ENCODE measurements around the gene CCR6.

Gene CCR6

GRCh38 chr6:167092672-167093339 is 30.1 kb upstream of the CCR6 start:
- no peaks in the 10 kb centered on the region for H3K9me3 Mint-ChIP-seq
- no peaks in the 10 kb centered on the region for H3K27me3 Mint-ChIP-seq
- H3K36me3 Mint-ChIP-seq (ENCODE audit: insufficient read depth): peaks cover 33% of the 10 kb centered on the region
- peak overlapping the region; percentile 79 to 96 for H3K4me3 Mint-ChIP-seq
- ATAC-seq (replicated peaks) (peak; percentile 6), DNase-seq (no peak)
- H3K4me1 Mint-ChIP-seq (ENCODE audit: low read depth in 2 of 2): peaks cover 37 to 48% of the 10 kb centered on the region in 2 donors
- peak overlapping the region; percentile 87 to 99 for H3K27ac Mint-ChIP-seq

DNA sequence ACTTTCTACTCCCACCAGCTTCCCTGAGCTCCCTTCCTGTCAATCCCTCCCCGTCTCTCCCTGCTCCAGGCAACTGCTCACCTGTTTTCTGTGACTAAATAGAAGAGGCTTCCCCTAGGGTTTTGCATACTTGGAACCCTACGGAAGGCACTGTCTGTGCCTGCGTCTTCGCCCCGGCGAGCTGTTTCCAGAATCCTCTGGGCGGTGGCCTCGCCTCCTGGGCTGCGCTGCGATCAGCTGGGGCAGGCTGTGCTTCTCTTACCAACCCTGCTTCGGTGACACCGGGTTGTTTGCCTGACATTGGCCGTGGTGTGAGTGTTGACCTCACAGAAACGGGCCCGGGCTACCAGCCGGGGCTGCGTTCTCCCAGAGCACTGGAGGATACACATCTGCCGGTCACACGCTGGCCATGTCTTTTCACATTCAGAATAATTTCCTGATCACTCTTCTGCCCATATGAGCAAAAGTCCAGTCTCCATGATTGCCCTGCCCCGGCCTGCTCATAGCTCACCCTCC is 29.4 kb upstream of the CCR6 start:
- Mint-ChIP-seq H3K4me1 (ENCODE audit: low read depth in 2 of 2) (peaks cover 42 to 51% of the 10 kb centered on the region in 2 donors), H3K27me3 (no peaks in the 10 kb centered on the region), H3K36me3 (ENCODE audit: insufficient read depth) (peaks cover 33% of the 10 kb centered on the region), H3K9me3 (no peaks in the 10 kb centered on the region), H3K27ac (peak overlapping the region; percentile 86 to 99), H3K4me3 (peak overlapping the region; percentile 79 to 96)
- ATAC-seq (replicated peaks) (peak; percentile 11), DNase-seq (no peak)

GRCh38 chr6:167093922-167094432 is 28.9 kb upstream of the CCR6 start:
- Mint-ChIP-seq H3K9me3 (no peaks in the 10 kb centered on the region), H3K4me1 (ENCODE audit: low read depth in 2 of 2) (peaks cover 47 to 56% of the 10 kb centered on the region in 2 donors), H3K27me3 (no peaks in the 10 kb centered on the region), H3K36me3 (ENCODE audit: insufficient read depth) (peaks cover 32% of the 10 kb centered on the region), H3K4me3 (peak overlapping the region; percentile 79 to 96), H3K27ac (peak overlapping the region; percentile 86 to 99)
- ATAC-seq (replicated peaks) (peak; percentile 72), DNase-seq (peak; percentile 73 to 83 (median 81))

DNA sequence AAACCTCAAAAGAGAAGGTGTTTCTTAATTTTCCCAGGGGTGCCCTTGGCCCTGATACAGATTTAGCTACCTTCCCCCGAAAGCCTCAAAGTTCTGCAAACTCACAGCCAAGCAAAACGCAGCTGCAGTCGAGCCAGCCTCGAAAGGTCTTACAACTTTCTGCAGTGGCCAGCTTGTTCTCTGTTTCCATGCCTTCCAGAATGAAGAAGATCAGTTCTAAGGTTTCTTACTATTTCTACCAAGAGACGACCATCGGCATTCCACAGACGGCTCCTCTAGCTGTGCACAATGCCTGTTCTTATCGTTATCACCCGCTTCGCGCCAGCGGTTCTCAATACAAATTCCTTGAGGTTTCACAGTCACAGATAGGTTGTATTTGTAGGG is 28.5 kb upstream of the CCR6 start:
- Mint-ChIP-seq H3K9me3 (no peaks in the 10 kb centered on the region), H3K36me3 (ENCODE audit: insufficient read depth) (peaks cover 32% of the 10 kb centered on the region), H3K27ac (peak overlapping the region; percentile 86 to 99), H3K27me3 (no peaks in the 10 kb centered on the region), H3K4me3 (peak overlapping the region; percentile 79 to 96), H3K4me1 (ENCODE audit: low read depth in 2 of 2) (peaks cover 49 to 58% of the 10 kb centered on the region in 2 donors)
- DNase-seq: no peak
- ATAC-seq (replicated peaks): peak; percentile 13

DNA sequence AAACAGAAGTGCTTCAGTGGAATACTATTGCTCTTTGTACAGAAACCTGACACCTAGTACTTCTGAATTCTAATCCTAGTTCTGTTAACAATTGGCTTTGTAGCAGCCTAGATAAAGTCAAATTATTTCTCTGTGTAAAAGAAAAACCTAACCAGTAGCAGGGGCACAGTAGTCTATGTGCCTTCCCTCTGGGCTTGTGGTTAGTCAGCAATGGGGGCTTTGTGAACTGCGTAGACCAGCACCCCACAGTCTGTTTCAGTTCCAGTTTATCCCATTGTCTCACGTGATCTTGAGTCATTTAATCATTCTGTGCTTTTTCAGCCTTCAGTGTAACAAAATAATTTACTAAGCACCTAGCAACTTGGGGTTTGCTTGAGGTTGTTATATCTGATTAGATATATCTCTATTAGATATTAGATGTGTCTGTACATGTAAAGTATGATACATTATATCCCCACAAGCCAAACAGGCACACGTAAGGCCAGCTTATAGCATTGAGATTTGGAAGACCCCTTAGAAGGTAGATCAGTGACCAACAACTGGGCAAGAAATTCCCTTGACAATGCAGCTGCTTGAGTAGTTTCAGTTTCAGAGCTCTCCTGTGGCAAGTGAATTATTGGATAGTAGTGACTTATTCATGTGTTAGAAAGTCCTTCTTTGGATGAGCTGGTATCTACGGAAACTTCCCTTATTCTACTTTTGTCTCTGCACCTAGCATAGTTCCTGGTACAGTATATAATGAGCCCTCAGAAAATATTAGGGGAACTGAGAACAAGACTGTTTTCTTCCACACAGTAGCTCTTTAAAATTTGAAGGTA is 27.9 kb upstream of the CCR6 start:
- no peaks in the 10 kb centered on the region for H3K9me3 Mint-ChIP-seq
- peaks cover 32% of the 10 kb centered on the region for H3K36me3 Mint-ChIP-seq (ENCODE audit: insufficient read depth)
- DNase-seq (no peak), ATAC-seq (replicated peaks) (peak; percentile 50)
- H3K4me3 Mint-ChIP-seq: peak overlapping the region; percentile 79 to 96
- H3K27me3 Mint-ChIP-seq: no peaks in the 10 kb centered on the region
- peaks cover 49 to 61% of the 10 kb centered on the region in 2 donors for H3K4me1 Mint-ChIP-seq (ENCODE audit: low read depth in 2 of 2)
- H3K27ac Mint-ChIP-seq: peak overlapping the region; percentile 86 to 99

DNA sequence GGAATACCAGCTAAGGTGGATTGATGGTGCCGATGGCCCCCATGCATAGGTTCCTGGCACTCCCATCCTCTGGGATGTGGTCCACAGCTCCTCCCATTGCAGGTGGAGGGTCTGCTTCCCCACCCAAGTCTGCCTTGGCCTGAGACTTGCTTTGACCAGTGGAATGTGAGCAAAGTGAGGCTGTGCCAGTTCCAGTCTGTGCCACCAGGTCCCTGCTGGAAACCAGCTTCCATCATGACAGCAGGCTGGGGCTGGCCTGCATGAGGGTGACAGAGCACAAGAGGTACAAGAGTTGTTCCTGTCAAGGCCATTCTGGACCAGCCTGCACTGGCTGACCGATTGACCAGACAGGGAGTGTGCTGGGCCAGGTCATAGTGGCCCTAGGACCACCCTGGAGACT is 27.0 kb upstream of the CCR6 start:
- DNase-seq (no peak), ATAC-seq (replicated peaks) (no peak)
- H3K27me3 Mint-ChIP-seq: no peaks in the 10 kb centered on the region
- no peaks in the 10 kb centered on the region for H3K9me3 Mint-ChIP-seq
- peaks cover 49 to 56% of the 10 kb centered on the region in 2 donors for H3K4me1 Mint-ChIP-seq (ENCODE audit: low read depth in 2 of 2)
- H3K36me3 Mint-ChIP-seq (ENCODE audit: insufficient read depth): peaks cover 32% of the 10 kb centered on the region
- no peak overlapping the region for H3K4me3 Mint-ChIP-seq
- peak overlapping the region in 1 of 2 donors; percentile 99 for H3K27ac Mint-ChIP-seq

DNA sequence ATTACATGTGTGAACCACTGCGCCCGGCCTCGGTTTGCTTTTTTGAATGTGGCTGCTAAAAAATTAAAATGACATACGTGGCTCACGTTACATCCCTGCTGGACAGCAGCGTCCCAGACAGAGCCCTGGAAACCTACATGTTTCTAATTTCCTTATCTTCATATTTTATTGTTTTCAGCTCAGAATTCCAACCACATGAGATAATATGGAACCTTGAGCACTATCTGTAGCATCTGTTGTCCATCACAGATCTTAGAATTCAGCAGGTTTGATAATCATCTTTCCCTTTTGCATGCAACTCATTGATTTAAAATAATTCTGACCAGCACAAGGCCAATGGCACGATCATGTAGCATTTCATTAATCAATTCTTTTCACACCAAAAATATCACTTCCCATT is 25.9 kb upstream of the CCR6 start:
- no peaks in the 10 kb centered on the region for H3K9me3 Mint-ChIP-seq
- ATAC-seq (replicated peaks) (no peak), DNase-seq (no peak)
- peaks cover 25% of the 10 kb centered on the region for H3K36me3 Mint-ChIP-seq (ENCODE audit: insufficient read depth)
- H3K27me3 Mint-ChIP-seq: no peaks in the 10 kb centered on the region
- no peak overlapping the region for H3K27ac Mint-ChIP-seq
- H3K4me1 Mint-ChIP-seq (ENCODE audit: low read depth in 2 of 2): peaks cover 41 to 45% of the 10 kb centered on the region in 2 donors
- H3K4me3 Mint-ChIP-seq: no peak overlapping the region

DNA sequence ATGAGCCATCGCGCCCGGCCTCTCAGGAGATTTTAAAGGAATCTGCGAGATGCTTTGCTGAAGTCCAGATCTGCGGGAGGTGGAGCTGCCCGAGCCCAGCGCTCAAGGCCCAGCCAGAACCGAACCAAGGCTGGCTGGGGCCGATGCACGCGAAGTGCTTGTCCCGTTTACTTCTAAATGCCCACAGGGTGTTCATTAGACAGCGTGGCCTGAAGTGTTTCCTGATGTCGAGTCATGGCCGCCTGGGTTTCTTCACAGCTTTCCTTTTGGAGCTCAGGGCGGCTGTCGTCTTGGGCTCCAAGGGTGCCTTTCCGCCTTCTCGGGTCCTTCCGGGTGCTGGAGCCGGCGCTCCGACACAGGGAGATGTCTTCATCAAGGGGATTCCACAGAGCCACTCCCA is 25.1 kb upstream of the CCR6 start:
- ATAC-seq (replicated peaks) (no peak), DNase-seq (no peak)
- H3K9me3 Mint-ChIP-seq: no peaks in the 10 kb centered on the region
- no peaks in the 10 kb centered on the region for H3K27me3 Mint-ChIP-seq
- H3K36me3 Mint-ChIP-seq (ENCODE audit: insufficient read depth): peaks cover 21% of the 10 kb centered on the region
- H3K4me1 Mint-ChIP-seq (ENCODE audit: low read depth in 2 of 2): peaks cover 34 to 41% of the 10 kb centered on the region in 2 donors
- no peak overlapping the region for H3K27ac Mint-ChIP-seq
- H3K4me3 Mint-ChIP-seq: no peak overlapping the region

DNA sequence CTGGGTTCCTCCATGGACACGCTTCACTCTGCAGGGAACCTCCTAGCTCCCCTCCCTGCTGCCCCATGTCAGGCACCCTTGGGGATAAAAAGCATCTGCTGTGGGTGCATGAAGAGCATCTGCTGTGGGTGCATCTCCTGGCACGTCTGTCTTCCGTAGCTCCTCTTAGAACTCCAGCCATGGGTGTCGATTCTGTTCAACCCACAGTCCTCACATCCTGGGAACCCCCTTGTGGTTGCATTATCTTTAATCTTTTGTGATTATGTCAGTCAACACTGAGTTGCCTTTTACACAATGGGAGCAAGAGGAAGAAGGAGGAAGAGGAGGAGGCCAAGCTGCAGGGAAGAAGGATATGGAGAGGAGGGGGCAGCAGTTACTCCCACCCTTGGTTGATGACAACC is 24.1 kb upstream of the CCR6 start:
- DNase-seq (no peak), ATAC-seq (replicated peaks) (peak; percentile 21)
- no peaks in the 10 kb centered on the region for H3K27me3 Mint-ChIP-seq
- H3K4me3 Mint-ChIP-seq: peak overlapping the region in 1 of 2 donors; percentile 36
- peak overlapping the region; percentile 50 to 82 for H3K27ac Mint-ChIP-seq
- no peaks in the 10 kb centered on the region for H3K9me3 Mint-ChIP-seq
- H3K36me3 Mint-ChIP-seq (ENCODE audit: insufficient read depth): peaks cover 14% of the 10 kb centered on the region
- H3K4me1 Mint-ChIP-seq (ENCODE audit: low read depth in 2 of 2): peaks cover 33 to 39% of the 10 kb centered on the region in 2 donors

DNA sequence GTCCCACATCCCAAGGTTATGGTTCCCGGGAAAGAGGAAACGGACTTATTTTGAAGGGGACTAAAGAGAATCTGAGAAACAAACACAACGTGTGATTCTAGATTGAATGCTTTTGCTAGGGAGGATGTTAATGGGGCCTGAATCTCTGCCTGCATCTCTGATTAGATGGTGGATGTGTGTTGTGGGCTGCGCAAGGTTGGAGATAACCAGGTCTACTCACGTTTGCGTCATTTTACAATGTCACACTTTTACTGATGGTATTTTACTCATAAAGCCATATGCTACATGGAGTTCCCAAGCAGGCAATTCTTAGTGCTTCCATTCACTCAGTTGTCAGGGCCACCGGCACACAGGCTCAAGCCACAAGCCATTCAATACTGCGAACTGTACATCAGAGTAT is 23.2 kb upstream of the CCR6 start:
- Mint-ChIP-seq H3K4me1 (ENCODE audit: low read depth in 2 of 2) (peaks cover 26 to 32% of the 10 kb centered on the region in 2 donors), H3K27ac (no peak overlapping the region), H3K9me3 (no peaks in the 10 kb centered on the region), H3K27me3 (no peaks in the 10 kb centered on the region), H3K36me3 (ENCODE audit: insufficient read depth) (peaks cover 5% of the 10 kb centered on the region), H3K4me3 (no peak overlapping the region)
- ATAC-seq (replicated peaks) (no peak), DNase-seq (no peak)

DNA sequence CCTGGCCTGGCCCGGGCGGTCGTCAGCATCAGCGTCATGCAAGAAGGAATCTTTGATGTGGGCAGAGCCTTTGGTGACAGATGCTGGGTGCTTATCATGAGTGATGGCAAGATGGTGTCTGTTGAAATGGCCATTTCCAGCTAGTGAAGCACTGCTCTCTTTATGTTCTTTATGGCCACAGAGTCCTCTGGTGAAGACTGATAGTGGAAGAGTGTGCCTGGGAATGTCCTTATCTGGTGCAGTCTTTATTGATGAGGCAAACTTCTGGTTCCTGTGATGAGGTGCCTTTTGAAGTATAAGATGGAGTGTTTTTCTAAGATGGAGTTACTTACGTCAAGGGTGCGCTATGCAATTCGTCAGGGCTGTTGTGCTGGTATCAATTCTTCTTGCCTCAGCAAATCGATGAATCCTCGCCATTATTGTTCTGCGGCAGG is 22.6 kb upstream of the CCR6 start:
- no peak overlapping the region for H3K27ac Mint-ChIP-seq
- H3K9me3 Mint-ChIP-seq: no peaks in the 10 kb centered on the region
- no peak overlapping the region for H3K4me3 Mint-ChIP-seq
- no peak for DNase-seq
- H3K4me1 Mint-ChIP-seq (ENCODE audit: low read depth in 2 of 2): peaks cover 20 to 32% of the 10 kb centered on the region in 2 donors
- no peak for ATAC-seq (replicated peaks)
- no peaks in the 10 kb centered on the region for H3K27me3 Mint-ChIP-seq
- H3K36me3 Mint-ChIP-seq (ENCODE audit: insufficient read depth): peaks cover 2% of the 10 kb centered on the region

GRCh38 chr6:167102318-167102717 is 20.6 kb upstream of the CCR6 start:
- H3K9me3 Mint-ChIP-seq: no peaks in the 10 kb centered on the region
- peaks cover 2% of the 10 kb centered on the region for H3K36me3 Mint-ChIP-seq (ENCODE audit: insufficient read depth)
- peak overlapping the region in 1 of 2 donors; percentile 77 for H3K27ac Mint-ChIP-seq

DNA sequence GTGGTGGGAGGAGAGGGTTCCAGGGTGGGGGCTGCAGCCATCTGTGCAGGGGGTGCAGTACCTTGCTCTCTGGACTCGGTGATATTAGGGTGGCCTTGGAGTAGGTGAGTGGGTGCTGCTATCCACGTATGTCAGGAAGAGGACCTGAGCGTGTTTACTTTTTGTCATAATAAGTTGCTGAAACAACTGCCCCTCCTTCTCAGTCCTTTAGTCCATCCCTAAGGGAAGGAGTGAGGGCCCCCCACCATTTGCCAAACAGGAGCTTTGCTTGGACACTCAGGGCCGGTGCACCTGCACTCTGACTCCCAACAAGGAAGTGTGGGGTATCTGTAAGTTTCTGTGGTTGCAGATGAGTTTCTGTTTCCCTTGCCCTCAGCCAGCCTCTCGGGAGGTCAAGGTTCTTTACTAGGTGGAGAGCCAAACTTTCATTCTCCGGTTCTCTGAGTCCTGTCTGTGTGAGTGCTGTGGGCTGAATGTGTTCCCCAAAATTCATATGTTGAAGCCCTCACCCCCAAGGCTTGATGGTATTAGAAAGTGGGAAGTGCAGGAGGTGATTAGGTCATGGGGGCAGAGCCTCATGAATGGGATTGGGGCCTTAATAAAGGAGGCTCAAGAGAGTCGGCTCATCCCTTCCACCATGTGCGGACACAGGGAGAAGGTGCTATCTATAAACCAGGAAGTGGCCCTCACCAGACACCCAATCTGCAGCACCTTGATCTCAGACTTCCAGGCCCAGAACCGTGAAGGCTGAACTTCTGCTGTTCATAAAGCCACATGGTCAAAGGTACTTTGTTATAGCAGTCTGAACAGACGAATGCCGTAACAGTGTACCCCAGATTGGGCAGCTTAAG is 19.6 kb upstream of the CCR6 start:
- peaks cover 18 to 28% of the 10 kb centered on the region in 2 donors for H3K4me1 Mint-ChIP-seq (ENCODE audit: low read depth in 2 of 2)
- peak overlapping the region in 1 of 2 donors; percentile 77 for H3K27ac Mint-ChIP-seq
- peak; percentile 64 for ATAC-seq (replicated peaks)
- DNase-seq: no peak
- peaks cover 2% of the 10 kb centered on the region for H3K36me3 Mint-ChIP-seq (ENCODE audit: insufficient read depth)
- H3K4me3 Mint-ChIP-seq: peak overlapping the region in 1 of 2 donors; percentile 50
- no peaks in the 10 kb centered on the region for H3K9me3 Mint-ChIP-seq
- H3K27me3 Mint-ChIP-seq: peaks cover 0 to 1% of the 10 kb centered on the region in 2 donors

More at GRCh38 chr6:167102318-167102717, 20.6 kb upstream of the CCR6 start:
- Mint-ChIP-seq H3K4me1 (ENCODE audit: low read depth in 2 of 2) (peaks cover 20 to 30% of the 10 kb centered on the region in 2 donors), H3K27me3 (no peaks in the 10 kb centered on the region), H3K4me3 (no peak overlapping the region)
- no peak for ATAC-seq (replicated peaks)
- DNase-seq: no peak
